ENCODE data around the gene ZNF621.

DNA sequence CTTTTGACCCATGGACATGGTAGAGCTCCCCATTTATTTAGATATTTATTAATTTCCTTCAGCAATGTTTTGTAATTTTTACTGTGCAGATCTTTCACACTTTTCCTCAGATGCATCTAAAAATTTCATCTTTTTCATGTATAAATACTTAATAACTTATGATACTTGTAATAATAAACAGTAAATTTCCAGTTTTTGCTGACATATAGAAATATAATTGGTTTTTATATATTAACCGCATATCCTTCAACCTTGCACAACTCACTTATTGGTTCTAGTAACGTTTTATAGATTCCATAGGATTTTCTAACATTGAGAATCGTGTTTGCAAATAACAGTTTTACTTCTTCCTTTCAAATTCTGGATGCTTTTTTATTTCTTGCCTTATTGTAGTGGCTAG, 3.5 kb upstream of the ZNF621 start:
- no peak for TF ChIP-seq POLR2AphosphoS5 (IDR thresholded peaks at IDR 0.05; ENCODE audit: low read depth, low read length)
- TF ChIP-seq, protein P1, sequence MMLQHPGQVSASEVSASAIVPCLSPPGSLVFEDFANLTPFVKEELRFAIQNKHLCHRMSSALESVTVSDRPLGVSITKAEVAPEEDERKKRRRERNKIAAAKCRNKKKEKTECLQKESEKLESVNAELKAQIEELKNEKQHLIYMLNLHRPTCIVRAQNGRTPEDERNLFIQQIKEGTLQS (IDR thresholded peaks at IDR 0.05; ENCODE audit: insufficient read depth, low read depth, low read length) = no peak
- no peak for TF ChIP-seq SRF (IDR thresholded peaks at IDR 0.05; ENCODE audit: low read depth, low read length)
- TF ChIP-seq CREB1 (IDR thresholded peaks at IDR 0.05) = no peak
- no peak for TF ChIP-seq CTCF (IDR thresholded peaks at IDR 0.05; ENCODE audit: control extremely low read depth in 1 of 3, insufficient read depth in 1 of 3, low read depth in 1 of 3, low read length in 3 of 3)
- no peak for TF ChIP-seq KDM1A (IDR thresholded peaks at IDR 0.05; ENCODE audit: borderline replicate concordance, low read length)
- TF ChIP-seq POLR2A (IDR thresholded peaks at IDR 0.05; ENCODE audit: control extremely low read depth in 1 of 2, low read depth in 2 of 2, low read length in 2 of 2) = no peak
- TF ChIP-seq ZNF274 (IDR thresholded peaks at IDR 0.05; ENCODE audit: borderline replicate concordance, extremely low read depth, low read length) = no peak
- no peak for TF ChIP-seq USF2 (IDR thresholded peaks at IDR 0.05; ENCODE audit: low read length)
- no peak for TF ChIP-seq MAFK (IDR thresholded peaks at IDR 0.05; ENCODE audit: low read depth, low read length)
- TF ChIP-seq SP1 (IDR thresholded peaks at IDR 0.05; ENCODE audit: low read depth, low read length) = no peak
- TF ChIP-seq RAD21 (IDR thresholded peaks at IDR 0.05 in 1 of 2, conservative IDR thresholded peaks at IDR 0.05 in 1 of 2; ENCODE audit: low read depth in 2 of 2, low read length in 2 of 2) = no peak
- no peak for TF ChIP-seq JUND (IDR thresholded peaks at IDR 0.05; ENCODE audit: low read length)

All from H1 (cell line).